Measurements from ENCODE around the gene PLEKHH2.
"Not testable (repeated sequence)": the region's sequence is repeated elsewhere in the genome, so short reads cannot be mapped to it uniquely, and the experiment has no call there.

Gene PLEKHH2

DNA sequence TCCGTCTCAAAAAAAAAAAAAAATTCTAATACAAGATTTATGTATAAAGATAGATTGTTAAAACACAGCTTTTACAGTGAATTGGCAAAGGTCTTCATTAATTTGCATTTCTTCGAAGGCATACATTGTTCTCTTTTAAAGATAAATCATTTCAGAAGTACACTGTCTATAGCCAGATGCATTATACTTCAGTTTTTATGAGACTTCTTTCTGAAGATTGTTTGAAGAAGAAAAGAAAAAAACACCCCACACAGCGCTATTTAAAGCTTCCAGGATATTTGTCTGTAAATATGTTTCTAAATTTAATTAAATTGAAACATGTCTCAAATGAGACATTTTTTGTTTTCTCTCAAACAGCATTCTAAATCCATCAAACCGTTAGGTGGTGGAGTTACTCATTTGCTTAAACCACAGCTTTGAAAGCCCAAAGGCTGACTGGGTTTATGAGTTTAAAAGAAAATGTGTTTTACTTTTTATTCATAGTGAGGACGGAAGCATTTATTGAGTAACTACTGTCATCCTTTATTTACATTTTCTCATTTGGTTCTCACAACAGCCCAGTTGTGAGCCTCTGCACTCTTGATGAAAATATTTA is 81.6 kb downstream of the PLEKHH2 start:
- no peak for DNase-seq

DNA sequence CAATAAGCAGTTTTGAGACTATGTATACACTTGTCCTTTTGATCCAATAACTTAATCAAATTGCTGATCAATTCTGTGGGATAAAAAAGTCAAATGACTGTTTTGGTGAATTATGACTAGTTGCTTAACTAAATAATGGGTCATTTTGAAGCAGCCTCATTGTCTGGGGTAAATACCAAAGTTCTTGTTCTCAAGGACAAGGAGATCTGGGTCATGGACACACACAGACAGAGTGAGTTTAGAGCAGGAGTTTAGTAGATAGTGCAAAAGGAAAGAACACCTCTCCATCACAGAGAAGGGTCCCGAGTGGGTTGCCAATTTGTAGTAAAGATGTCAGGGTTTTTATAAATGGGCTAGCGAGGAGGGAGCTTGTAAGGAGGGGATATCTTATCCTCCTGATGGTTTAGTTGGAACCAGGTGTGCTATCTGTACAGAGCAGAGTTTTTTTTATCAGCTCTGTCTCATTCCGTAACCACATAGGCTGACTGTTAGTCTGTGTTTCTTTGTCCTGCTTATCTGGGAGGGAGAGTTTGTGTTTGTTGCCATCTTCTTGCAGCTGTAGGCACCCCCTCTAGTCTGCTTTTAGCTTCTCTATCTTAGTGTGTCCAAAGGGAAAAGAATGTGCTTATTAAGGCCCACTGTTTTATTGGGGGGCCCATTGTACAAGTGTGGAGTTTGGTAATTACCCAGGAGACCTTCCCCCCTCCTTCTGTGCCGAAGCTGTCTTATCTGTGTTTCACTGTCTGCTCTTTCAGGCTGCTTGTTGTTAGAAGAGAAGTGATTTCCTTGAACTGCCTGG is 87.9 kb downstream of the PLEKHH2 start:
- no peak for DNase-seq

DNA sequence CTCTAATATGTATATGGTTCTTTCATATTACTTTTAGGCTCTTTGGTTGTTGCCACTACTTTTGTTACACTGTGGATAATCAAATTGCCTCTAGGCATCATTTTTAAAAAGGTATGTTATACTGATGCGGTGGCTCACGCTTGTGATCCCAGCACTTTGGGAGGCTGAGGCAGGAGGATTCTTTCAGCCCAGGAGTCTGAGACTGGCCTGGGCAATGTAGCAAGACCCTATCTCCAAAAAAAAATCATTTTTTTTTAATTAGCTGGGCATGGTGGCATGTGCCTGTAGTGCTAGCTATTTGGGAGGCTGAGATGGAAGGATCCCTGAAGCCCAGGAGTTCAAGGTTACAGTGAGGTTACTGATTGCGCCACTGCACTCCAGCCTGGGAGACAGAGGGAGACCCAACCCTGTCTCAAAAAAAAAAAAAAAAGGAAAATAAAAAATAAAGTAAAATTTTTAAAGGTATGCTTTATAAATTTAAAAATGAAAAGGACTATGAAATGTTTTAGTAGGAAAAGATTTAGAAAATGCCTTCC is 88.7 kb downstream of the PLEKHH2 start:
- DNase-seq = no peak

DNA sequence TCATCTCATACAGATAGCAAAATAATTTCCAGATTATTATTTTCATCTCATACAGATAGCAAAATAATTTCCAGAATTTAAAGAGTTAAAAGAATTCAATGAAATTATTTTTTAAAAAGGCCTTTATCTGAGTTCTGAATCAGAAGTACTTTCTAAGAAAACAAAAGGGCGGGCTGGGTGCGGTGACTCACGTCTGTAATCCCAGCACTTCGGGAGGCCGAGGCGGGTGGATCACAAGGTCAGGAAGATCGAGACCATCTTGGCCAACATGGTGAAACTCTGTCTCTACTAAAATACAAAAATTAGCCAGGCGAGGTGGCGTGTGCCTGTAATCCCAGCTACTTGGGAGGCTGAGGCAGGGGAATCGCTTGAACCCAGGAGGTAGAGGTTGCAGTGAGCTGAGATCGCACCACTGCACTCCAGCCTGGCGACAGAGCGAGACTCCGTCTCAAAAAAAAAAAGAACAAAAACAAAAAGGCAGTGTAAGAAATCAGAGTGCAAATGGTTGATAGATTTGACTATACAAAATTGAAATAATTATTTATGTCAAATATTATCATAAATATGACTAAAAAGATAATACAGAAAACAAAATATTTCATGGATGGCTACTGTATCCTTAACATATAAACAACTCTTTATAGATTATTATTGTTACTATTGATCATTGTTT is 90.0 kb downstream of the PLEKHH2 start:
- DNase-seq = not testable (repeated sequence)

DNA sequence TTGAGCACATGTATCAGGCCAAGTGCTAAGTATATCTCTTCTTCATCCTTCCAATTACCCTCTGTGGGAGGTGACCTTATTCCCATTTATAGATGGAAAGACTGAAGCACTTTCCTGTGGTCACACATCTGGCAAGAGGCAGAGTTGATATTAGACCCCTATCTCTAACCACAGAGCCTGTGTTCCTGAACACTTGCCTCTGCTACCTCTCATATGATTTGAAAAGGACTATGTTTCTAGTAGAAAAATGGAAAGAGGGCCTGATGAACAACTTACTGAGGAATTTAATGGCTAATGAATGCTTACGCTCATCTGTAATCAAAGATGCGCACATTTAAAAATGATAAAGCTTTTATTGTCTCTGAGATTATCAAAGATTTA is 90.6 kb downstream of the PLEKHH2 start:
- DNase-seq = no peak

DNA sequence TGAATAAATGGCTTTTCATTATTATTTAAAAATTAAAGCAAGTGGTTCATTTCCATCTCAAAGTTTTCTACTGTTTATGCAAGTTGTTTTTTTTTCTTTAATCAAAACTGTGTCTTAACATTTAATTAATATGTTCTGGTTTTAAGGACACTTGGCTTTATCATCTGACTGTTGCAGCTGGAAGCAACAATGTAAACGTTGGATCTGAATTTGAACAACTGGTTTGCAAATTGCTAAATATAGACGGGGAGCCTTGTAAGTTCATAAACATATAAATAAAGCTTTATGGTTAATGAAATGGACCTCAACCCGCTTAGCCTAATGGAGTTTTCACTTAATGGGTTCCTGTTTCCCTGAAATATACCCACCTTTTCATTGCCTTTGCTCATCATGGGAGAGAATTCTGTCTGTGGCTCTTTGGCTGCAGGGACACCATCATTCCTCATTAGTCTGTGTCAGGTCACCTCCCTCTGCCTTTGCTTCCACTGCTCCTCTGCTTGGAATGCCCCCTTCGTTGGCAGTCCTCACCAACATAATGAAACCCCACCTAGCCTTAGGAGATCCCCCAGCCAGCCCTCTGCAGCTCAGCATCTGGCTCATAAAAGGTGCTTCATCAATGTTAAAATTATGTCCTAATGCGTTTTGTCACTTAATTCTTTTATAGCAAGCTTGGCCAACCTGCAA is 92.6 kb downstream of the PLEKHH2 start:
- DNase-seq = no peak

DNA sequence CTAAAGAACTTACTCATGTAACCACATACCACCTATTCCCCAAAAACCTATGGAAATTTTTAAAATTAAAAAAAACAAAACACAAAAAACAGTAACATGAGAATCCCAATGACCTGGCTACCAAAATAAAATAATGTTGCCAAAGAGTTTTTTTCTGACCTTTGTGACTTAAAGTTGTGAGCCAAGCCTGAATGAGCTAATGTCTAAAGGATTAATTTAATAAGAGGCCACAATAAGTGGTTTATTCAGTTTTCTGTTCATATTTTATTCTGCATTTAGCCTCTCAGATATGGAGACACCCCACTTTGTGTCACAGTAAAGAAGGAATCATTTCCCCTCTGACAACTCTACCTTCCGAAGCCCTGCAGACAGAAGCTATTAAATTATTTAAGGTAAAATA is 94.2 kb downstream of the PLEKHH2 start:
- DNase-seq = no peak

DNA sequence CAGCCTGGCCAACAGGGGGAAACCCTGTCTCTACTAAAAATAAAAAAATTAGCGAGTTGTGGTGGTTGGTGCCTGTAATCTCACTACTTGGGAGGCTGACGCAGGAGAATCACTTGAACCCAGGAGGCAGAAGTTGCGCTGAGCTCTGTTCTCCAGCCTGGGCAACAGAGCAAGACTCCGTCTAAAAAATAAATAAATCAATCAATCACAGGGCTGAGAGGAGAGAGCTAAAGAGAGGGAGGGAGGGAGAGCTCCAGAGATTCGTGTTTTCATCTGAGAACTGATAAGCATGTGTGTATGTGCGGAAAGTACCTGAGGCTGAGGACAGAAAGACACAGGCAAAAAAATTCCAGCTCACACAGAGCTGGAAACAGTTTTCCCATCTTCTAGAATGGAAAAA is 99.6 kb downstream of the PLEKHH2 start:
- no peak for DNase-seq

DNA sequence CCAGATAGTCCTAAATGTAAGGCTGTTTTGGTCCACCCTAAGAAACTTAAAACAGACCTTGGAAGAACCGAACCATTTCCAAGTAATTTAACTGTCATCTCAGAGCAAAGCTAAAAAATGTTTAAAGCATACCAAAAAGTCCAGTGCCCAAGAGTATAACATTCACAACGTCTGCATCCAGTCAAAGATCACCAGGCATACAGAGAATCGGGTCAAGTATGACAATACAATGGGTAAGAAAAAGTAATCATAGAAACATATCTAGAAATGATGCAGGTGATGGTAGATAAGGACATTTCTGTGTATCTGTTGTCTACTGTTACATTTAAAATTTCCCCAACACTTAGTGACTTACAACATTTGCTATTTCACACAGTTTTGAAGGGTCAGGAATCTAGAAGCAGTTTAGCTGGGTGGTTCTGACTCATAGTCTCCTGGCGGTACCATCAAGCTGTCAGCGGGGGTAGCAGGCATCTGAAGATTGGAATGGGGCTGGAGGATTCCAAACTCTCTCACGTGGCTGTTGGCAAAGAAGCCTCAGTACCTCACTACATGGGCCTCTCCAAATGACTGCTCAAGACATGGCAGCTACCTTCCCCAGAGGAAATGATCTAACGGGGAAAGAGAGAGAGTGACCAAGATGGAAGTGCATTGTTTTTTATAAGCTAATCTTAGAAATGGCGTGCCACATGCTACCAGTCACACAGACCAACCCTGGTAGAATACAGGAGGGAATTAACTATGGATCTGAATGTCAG is 100.2 kb downstream of the PLEKHH2 start:
- DNase-seq = no peak

DNA sequence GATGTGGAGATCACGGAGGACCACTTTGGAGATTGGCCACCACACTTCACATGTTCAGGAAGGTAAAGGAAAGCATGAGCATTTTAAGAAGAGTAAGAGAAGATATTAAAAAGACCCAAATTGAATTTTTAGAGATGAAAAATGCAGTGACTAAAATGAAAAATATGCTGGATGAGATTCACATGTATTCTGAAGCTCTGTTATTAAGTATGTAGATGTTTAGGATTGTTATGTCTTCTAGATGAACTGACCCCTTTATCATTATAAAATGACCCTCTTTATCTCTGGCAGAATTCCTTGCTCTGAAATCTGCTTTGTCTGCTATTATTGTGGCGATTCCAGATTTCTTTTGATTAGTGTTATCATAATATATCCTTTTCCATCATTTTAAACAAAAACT is 100.8 kb downstream of the PLEKHH2 start:
- no peak for DNase-seq

DNA sequence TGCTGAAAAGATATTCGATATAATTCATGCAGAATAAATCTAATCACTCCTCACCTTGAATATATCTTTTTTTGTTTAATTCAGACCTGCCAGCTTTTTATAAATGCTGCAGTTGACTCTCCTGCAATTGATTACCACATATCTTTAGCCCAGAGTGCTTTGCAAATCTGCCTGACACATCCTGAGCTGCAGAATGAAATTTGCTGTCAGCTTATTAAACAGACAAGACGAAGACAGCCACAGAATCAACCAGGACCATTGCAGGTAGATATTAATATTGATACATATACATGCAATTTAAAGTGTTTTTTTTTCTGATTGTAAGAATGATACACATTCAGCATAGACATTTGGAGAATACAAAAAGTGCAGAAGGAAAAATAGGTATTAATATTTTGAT is 101.2 kb downstream of the PLEKHH2 start:
- DNase-seq = no peak

DNA sequence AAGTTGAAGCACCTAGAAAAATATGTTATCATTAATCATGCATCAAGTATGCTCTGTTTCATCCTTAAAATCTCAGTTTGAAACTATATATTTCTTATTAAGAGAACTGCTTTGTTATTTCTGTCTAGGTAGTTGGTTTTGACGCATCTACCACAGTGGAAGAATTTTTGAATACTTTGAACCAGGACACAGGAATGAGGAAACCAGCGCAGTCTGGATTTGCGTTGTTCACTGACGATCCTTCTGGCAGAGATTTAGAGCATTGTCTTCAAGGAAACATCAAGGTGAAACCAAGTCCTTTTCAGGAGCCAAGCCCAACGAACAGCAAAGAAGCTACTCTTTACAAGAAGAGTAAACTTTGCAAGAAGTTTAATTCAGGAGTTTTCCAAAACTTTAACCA is 106.6 kb downstream of the PLEKHH2 start:
- DNase-seq = no peak

DNA sequence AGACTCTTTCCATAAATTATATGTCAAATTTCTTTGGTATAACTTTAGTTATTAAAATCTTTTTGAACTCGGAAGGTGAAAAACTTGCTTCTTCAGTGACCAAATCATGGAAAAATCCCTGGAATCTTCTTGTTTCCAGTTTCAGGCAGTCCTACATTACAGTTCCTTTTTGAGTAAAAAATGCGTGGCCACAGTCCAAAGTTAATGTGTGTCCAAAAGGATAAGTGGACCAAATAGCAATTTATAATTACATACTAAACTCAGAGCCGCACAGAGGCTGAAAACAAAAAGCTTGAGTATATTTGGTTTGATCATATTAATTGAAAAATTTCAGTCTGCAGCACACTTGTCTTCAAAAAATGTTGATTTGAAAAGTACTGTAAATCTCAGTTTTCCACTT is 108.4 kb downstream of the PLEKHH2 start:
- no peak for DNase-seq

DNA sequence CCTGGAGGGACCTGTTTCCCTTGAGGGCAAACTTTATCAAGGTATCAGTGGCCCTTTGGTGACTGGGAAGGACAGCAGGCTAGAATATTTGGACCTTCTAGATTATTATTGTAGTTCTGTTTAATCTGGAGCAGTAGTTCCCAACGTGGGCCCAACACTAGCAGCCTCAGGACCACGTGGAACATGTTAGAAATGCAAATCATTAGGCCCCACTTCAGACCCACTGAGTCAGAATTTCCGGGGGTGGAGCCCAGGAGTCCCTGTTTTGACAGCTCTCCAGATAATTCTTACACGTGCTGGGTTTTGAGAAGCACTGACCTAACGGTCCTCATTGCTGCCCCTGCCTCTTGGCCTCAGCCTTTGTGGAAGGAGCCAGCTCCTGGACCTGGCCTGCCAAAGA is 111.3 kb downstream of the PLEKHH2 start:
- peak in 1 of 2 donors; percentile 2 for DNase-seq

DNA sequence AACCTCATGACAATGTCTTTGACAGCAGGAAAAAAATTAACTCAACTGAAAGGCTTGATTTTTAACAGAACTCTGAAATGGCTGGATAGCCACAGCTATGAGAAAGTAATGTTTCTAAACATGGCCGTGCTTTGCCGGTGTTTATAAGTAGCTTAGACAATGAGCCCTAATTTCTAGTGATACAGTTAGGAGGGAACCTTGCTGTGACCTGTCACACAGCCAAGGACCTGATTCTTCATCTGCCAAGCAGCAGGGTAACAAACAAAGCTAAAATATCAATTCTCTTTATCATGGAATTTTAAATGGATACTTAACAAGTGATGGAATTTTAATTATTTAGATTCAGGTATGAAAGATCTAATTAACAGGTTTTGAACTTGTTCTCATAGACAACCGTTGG is 112.5 kb downstream of the PLEKHH2 start:
- DNase-seq = no peak

DNA sequence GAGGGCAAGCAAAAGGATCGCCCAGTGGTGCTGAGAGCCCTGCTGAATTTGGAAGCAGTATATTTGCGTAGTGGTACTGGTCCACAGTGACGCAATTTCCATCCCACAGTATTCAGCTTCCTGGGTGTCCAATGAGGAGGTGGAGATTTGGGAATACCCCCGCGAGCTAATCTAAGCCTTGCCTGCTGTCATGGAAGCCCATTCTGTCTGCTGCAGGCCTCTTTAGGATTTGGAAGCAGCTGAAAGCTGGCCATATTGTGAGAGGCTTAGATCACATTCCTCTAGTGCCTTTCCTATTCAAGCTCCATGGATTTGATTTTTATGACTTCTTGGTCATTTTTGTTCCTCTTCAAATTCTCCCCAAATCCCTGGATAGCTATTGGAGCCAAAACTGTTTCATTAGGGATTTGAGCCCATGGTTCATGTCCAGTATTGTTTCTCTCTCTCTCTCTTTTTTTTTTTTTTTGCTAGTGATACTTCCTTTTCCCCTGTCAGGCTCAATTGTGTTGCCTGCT is 114.5 kb downstream of the PLEKHH2 start:
- no peak for DNase-seq

DNA sequence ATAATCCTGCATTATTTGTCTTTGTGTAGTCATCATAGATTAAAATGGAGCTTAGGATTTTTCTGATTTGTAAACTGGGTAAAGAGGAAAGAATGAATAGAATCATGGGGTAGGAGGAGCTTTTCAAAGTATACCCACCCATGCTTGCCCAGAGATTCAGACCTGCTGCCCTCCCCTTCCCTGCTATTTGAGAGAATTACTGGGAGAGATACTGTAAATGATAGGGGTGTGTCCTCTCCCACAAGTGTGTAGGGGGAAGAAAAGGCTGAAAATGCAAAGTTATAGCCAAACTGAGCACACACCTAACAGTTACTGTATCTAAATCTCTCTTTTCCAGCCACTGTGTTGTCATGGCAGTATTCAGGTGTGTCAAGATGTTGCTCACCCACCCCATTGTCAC is 115.2 kb downstream of the PLEKHH2 start:
- DNase-seq = no peak

DNA sequence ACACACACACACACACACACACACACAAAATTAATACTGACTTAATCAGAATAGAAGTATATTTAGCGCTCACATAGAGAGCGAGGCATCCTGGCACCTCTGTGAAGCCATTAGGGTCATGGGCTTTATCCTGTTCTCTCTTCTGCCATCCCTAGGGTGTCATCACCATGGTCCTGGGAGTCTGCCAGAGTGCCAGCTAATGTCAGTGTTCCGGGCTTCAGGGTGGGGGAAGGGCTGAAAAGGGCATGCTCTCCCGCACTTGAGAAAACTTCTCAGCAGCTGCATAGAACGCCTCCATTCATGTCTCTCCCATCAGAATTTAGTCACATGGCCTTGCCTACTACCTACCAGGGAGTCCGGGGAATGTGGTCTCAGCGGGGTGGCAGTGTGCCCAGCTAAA is 117.1 kb downstream of the PLEKHH2 start:
- no peak for DNase-seq

DNA sequence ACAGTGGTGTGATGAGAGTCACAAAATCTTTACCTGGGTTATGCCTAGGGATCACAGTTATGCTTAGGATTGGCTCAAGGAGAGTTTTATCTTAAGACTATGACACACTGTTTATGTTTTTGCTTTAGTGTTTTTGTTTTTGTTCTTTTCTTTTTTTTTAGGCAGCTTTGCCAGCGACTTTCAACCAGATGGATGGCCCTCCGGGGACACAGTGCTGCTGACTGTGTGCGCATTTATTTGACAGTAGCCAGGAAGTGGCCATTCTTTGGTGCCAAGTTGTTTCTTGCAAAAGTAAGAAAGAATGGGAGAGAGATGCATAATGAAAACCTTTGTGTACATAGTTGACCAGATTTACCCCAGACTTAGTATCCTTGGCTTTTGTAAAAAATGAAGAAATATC is 121.7 kb downstream of the PLEKHH2 start:
- DNase-seq = no peak

DNA sequence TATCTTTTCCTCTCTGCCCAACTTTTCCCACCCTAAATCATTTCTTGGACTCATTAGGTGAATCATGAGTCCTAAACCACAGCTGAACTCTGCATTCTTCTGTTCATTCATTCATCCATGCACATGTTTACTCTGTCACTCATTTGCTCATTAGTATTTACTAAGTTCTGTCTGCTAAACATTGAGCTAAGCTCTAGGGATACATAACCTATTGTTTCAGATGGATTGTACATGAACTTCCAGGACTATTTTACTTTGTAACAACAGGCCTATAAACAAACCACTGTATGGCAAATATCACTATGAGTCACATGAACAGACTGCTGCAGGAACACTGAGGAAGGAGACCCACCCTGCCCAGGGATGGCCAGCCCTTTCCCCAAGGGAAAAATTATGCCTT is 122.1 kb downstream of the PLEKHH2 start:
- DNase-seq = no peak

DNA sequence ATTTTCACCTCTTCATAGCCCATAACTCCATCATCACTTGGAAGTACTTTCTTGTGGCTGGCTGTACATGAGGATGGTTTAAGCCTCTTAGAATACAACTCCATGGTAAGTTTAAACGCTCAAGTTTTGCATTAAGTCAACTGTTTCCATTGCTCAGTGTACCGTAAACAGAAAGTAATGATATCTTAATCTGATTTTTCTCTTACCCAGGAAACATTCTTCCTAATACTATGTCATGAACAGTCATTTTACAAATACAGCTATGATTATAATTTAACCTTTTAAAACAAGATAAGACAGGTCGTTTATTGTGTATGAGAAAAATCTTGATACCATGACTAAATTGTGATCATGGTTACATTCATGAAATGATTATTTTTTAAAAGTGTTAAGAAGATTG is 125.2 kb downstream of the PLEKHH2 start:
- no peak for DNase-seq

DNA sequence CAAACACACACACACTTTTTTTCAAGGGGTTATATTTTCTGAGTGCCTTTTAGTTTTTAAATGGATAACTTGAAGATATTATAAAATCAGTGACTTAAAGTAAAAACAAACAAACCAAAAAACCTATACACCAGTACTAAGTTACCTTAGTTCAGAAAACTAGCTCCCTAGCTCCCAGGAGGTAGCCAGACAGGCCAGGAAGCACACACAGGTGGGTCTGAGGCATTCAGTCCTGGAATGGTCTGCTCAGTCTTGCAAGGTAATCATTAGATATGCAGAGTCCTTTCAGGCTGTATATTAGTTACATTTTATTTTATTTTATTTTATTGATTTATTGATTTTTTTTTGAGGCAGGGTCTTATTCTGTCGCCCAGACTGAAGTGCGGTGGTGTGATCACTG is 126.0 kb downstream of the PLEKHH2 start:
- DNase-seq = no peak

Data from activated CD4-positive, alpha-beta T cell treated with anti-CD3 and anti-CD28 coated beads for 4 hours (primary cell).